Mucosa of rectum (tissue), 2 donors: ENCODE data around the gene LCN2.

Source experiments
- H3K27ac ChIP-seq, 2 donors: one replicate each; pipeline ENCODE4 v1.7.0; 2013; ENCODE audit warnings: inconsistent platforms in 2 of 2, low read depth in 2 of 2, low read length in 2 of 2
- H3K27me3 ChIP-seq, 2 donors: one replicate each; pipeline ENCODE4 v1.7.0; 2013; ENCODE audit warnings: low read length in 2 of 2; ENCODE audit not compliant: control insufficient read depth in 2 of 2, insufficient read depth in 2 of 2
- H3K36me3 ChIP-seq, 2 donors: one replicate each; pipeline ENCODE4 v1.7.0; 2013; ENCODE audit warnings: low read length in 2 of 2; ENCODE audit not compliant: control insufficient read depth in 2 of 2, insufficient read depth in 2 of 2
- H3K4me1 ChIP-seq, 2 donors: one replicate each; pipeline ENCODE4 v1.7.0; 2013; ENCODE audit warnings: low read length in 2 of 2, mild to moderate bottlenecking in 1 of 2; ENCODE audit not compliant: control insufficient read depth in 2 of 2, insufficient read depth in 2 of 2
- H3K4me3 ChIP-seq, 2 donors: one replicate each; pipeline ENCODE4 v1.7.0; 2013; ENCODE audit warnings: low read length in 2 of 2
- H3K9ac ChIP-seq, 2 donors: one replicate each; pipeline ENCODE4 v1.7.0; 2013; ENCODE audit warnings: low read length in 2 of 2, low read depth in 1 of 2, mild to moderate bottlenecking in 1 of 2
- H3K9me3 ChIP-seq, 2 donors: one replicate each; pipeline ENCODE4 v1.7.0; 2013; ENCODE audit warnings: low read length in 2 of 2; ENCODE audit not compliant: control insufficient read depth in 2 of 2
- donor health status: healthy.
- donor health status: Normal muscosa, but diverticular disease.

LCN2 gene

DNA sequence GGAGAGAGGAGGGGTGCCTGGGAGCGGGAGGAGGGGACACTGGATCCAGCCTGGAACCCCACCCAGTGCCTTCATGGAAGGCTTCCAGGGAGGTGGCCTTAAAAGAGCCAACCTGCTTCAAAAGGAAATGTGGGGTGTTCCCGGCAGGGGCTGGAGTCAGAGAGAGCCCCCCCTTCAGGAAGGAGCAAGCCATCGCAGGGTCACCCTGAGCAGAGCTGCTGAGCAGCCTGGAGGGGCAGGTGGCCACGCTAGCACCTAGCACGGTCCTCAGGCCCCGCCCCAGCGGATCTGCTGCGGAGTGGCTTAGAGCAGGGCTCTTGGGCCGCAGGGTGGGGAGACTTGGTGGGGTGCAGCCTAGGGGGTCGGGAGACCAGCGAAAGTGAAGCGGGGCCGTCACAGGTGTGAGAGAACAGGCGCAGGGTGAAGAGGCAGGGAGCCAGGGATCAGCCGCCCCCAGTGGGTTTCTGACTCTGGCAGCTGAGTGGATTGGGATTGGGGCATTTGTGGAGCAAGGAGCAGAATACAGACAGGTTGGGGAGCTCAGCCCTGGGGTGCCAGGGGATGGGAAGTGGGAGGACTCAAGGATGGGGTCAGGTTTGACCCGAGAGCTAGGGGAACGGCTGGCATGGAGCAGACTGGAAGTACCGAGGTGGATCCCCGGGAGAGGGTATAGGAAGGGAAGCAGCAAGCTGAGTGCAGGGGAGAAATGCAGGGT lies 1.5 kb downstream of the LCN2 start:
- peak overlapping the region in 1 of 2 donors; percentile 9 for H3K27ac ChIP-seq
- no peaks in the 10 kb centered on the region for H3K9me3 ChIP-seq
- no peak overlapping the region for H3K4me3 ChIP-seq
- peaks cover 23 to 27% of the 10 kb centered on the region in 2 donors for H3K4me1 ChIP-seq
- no peaks in the 10 kb centered on the region for H3K36me3 ChIP-seq
- no peaks in the 10 kb centered on the region for H3K27me3 ChIP-seq
- H3K9ac ChIP-seq: peak overlapping the region in 1 of 2 donors; percentile 34

DNA sequence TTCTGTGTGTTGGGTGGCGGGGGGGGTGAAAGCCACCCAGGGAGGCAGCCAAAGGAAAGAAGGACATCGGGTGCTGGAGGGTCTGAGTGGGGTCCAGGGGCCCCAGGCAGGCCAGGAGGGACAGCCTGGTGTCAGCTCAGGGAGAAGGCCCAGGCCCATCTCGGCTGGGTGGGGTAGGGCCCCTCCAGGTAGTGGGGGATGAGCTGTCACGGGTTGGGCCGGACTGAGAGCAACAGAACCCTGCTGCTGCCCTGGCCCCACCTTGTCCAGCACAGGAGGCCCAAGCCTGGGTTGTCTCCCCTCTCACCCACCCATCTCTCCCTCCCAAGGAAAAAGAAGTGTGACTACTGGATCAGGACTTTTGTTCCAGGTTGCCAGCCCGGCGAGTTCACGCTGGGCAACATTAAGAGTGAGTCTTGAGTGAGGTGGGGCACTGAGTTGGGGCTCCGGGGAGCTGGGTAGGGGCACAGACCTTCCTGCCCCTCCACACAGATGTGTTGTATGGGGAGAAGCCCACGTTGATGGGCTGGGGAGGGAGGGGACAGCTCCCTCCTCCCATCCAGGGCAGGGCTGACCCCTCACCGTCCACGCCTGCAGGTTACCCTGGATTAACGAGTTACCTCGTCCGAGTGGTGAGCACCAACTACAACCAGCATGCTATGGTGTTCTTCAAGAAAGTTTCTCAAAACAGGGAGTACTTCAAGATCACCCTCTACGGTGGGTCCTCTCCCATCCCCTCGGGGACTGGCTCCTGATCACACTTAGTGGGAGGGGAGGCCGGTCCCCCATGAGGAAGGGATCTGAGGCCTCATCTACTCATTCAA lies 2.3 kb downstream of the LCN2 start:
- H3K27me3 ChIP-seq: no peaks in the 10 kb centered on the region
- no peak overlapping the region for H3K4me3 ChIP-seq
- no peaks in the 10 kb centered on the region for H3K9me3 ChIP-seq
- H3K27ac ChIP-seq: no peak overlapping the region
- no peak overlapping the region for H3K9ac ChIP-seq
- peaks cover 23 to 27% of the 10 kb centered on the region in 2 donors for H3K4me1 ChIP-seq
- no peaks in the 10 kb centered on the region for H3K36me3 ChIP-seq

DNA sequence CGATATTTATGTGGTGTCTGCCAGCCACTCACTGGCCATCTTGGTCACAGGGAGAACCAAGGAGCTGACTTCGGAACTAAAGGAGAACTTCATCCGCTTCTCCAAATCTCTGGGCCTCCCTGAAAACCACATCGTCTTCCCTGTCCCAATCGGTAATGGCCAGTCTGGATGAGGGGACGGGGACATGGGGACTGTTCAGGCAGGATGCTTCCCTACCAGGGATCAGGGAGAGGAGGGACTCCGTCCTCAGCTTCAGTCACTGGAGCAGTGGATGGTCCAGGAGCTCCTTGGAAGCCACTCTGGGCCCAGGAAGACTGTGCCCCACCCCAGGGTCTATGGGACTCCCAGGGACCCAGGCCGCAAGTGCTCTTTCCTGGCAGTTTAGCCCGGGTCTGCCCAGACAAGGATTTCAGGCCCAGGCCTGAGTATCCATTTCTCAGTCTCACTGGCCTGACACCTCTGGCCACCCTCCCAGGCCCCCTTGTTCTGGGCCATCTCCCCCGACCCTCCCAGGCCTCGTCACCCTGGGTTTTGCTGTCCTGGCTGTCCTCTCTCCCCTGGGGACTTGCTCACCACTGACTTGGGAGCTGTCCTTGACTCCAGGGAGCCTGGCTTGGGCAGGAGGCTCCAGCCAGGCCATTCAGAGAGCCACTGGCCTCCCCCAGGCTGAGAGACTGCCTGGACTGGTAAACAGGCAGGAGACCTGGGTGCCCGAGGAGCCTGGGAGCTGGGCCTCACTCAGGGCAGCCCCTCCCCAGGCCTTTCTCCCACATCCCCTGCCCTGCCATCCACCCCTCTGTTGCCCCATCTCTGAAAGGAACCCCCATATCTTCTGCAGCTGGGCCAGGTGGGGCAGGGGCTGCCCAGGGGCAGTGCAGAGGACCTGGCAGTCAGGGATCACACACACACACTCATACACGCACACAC lies 3.1 kb downstream of the LCN2 start:
- peaks cover 23 to 27% of the 10 kb centered on the region in 2 donors for H3K4me1 ChIP-seq
- no peak overlapping the region for H3K4me3 ChIP-seq
- no peaks in the 10 kb centered on the region for H3K9me3 ChIP-seq
- no peaks in the 10 kb centered on the region for H3K36me3 ChIP-seq
- H3K27me3 ChIP-seq: no peaks in the 10 kb centered on the region
- H3K9ac ChIP-seq: no peak overlapping the region
- no peak overlapping the region for H3K27ac ChIP-seq

DNA sequence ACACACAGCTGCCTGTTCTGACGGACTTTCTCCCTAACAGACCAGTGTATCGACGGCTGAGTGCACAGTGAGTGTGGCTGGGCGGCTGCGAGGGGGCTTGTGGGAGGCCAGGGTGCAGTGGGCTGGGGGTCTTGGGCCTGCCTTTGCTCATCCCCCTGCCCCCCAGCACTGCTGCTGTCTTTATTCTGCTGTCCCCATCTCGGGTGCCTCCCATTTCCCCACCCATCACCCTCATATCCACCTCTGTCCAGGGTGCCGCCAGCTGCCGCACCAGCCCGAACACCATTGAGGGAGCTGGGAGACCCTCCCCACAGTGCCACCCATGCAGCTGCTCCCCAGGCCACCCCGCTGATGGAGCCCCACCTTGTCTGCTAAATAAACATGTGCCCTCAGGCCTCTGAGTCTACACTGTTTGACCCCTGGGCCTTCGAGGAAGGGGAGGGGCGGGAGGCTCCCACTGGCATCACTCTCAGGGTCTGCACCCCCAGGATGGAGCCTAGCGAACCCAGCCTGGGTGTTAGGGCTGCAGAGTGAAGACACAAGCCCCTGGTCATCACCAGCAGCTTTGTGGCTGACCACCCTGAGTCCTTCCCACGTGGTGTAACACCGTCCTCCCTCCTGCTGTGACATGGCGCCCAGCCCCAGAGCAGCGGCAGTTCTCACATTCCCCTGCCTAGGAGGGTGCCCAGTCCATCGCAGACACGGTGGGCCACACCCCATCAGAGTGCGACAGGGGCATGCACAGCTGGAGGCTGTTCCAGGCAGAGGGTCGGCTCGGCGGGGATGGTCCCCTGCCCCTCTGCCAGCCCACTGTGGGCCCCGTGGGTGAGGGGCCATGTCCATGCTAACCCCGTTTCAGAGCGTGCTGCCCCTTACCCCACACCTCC lies 4.0 kb downstream of the LCN2 start:
- peaks cover 20 to 23% of the 10 kb centered on the region in 2 donors for H3K4me1 ChIP-seq
- no peak overlapping the region for H3K9ac ChIP-seq
- no peaks in the 10 kb centered on the region for H3K36me3 ChIP-seq
- H3K27me3 ChIP-seq: no peaks in the 10 kb centered on the region
- H3K27ac ChIP-seq: no peak overlapping the region
- H3K9me3 ChIP-seq: no peaks in the 10 kb centered on the region
- no peak overlapping the region for H3K4me3 ChIP-seq

DNA sequence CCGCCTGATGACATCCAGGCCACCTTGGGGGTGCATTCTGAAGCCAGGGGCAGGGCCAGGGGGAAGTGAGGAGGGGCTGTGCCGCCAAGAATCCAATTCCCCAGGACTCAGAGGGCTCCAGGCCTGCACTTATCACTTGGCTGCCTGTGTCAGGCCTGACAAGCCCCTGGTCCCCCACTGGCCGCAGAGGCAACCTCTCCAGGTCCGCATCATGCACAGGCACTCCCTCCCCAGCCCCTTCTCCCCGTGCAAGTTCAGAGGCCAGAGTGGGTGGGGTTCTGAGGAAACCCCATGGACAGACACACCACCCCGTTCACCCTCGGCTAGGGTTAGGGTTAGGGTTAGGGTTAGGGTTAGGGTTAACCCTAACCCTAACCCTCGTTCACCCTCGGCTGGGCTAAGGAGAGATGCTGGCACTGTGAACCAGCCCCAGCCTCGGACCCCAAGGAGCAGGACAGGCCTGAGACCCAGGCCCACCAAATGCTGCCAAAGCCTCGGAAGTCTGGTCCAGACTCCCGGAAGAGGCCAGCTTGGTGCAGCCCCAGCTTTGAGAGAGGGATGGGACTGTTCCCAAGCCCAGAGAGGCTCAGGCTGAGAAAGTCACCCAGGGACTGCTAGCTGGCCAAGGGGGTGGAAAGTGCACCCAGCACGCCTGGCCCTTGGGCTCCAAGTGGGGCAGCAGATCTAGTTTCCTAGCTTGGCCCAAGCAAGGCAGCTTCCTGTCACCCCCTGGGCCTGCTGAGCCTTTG lies 4.9 kb downstream of the LCN2 start:
- peaks cover 12 to 16% of the 10 kb centered on the region in 2 donors for H3K4me1 ChIP-seq
- H3K27ac ChIP-seq: no peak overlapping the region
- no peaks in the 10 kb centered on the region for H3K9me3 ChIP-seq
- H3K9ac ChIP-seq: no peak overlapping the region
- no peaks in the 10 kb centered on the region for H3K27me3 ChIP-seq
- H3K4me3 ChIP-seq: no peak overlapping the region
- no peaks in the 10 kb centered on the region for H3K36me3 ChIP-seq

DNA sequence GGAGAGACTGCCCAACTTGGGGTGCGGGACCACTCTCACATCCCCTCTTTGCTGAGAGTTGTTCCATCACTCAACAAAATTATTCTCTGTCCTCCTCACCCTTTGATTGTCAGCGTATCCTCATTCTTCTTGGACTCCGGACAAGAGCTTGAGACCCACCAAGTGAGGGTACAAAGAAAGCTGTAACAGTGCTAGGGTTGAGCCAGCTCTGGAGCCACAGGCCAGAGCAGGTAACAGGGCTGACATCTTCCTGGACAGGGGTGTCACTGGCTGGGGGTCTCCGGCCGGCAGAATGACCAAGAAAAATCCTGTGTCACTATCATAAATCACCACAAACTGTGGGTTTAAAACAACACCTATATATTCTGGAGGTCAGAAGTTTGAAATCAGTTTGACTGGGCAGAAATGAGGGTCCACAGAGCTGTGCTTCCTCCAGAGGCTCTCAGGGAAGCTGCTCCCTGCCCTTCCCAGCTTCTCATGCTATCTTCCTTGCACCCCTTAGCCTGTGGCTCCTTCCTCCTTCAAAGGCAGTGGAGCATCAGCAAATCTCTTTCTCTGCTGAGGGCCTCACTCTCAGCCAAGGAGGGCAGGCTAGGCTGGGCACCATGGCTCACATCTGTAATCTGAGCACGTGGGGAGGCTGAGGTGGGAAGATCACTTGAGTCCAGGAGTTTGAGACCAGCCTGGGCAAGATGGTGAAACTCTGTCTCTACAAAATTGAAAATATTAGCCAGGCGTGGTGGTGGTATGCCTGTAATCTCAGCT lies 6.7 kb downstream of the LCN2 start:
- no peaks in the 10 kb centered on the region for H3K27me3 ChIP-seq
- no peak overlapping the region for H3K9ac ChIP-seq
- no peak overlapping the region for H3K4me3 ChIP-seq
- H3K4me1 ChIP-seq: peaks cover 9 to 10% of the 10 kb centered on the region in 2 donors
- no peaks in the 10 kb centered on the region for H3K9me3 ChIP-seq
- no peaks in the 10 kb centered on the region for H3K36me3 ChIP-seq
- H3K27ac ChIP-seq: no peak overlapping the region

DNA sequence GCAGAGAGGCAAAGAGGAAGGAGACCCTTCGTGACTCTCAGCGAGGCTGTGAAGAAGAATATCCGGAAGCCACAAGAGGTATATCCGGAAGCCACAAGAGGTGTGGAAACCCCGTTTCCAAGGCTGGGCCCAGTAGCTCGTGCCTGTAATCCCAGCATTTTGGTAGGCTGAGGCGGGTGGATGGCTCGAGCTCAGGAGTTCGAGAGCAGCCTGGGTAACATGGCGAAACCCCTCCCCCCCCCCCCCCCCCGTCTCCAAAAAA lies 10.2 kb downstream of the LCN2 start:
- H3K9me3 ChIP-seq: no peaks in the 10 kb centered on the region
- no peaks in the 10 kb centered on the region for H3K27me3 ChIP-seq
- peak overlapping the region; percentile 81 to 86 for H3K9ac ChIP-seq
- peak overlapping the region; percentile 78 to 82 for H3K27ac ChIP-seq
- peaks cover 10 to 14% of the 10 kb centered on the region in 2 donors for H3K36me3 ChIP-seq
- H3K4me1 ChIP-seq: peaks cover 12 to 13% of the 10 kb centered on the region in 2 donors
- H3K4me3 ChIP-seq: peak overlapping the region; percentile 64 to 80

DNA sequence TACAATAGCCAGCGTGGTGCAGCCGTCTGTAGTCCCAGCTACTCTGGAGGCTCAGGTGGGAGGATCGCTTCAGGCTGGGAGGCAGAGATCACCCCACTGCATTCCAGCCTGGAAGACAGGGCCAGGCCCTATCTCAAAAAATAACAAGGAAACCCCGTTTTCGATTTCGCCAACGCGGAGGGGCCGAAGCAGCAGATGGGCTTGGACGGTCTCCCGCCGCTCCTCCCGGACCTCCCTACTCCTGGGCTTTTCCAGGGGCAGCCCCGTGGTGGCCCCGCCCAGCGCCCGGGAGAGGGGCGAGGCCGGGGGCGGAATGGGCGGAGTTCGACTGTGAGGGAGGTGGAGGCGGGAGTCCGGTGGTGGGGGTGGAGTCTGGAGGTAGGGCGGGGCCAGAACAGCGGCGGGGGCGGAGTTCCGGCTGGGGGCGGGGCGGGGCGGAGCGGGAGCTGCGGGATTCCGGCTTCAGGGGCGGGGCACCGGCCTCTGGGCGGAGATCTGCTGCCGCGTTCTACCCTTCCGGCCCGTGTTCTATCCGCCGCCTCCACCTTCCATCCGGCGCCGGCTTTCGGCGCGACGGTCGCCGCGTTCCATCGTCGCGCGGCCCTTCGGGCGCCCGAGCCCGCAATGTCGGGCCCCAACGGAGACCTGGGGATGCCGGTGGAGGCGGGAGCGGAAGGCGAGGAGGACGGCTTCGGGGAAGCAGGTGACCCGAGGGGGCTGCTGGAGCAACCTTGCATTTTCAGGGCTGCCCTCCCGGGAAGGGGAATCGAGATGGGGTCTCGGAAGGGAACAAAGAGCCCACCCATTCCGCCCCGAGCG lies 10.7 kb downstream of the LCN2 start, which contains the start of gene BBLN:
Gene BBLN (plus strand): TSS at position 482 of the 819 bp plus-strand sequence. CDS start 143 bp downstream, at position 625.
- Histone ChIP-seq H3K4me1 (peaks cover 12 to 13% of the 10 kb centered on the region in 2 donors), H3K27ac (peak within 1 kb of the TSS; percentile 78 to 82), H3K9ac (peak within 1 kb of the TSS; percentile 81 to 86), H3K27me3 (no peaks in the 10 kb centered on the region), H3K4me3 (peak within 1 kb of the TSS; percentile 72 to 85), H3K36me3 (peaks cover 10 to 16% of the 10 kb centered on the region in 2 donors), H3K9me3 (no peaks in the 10 kb centered on the region)
